PC-9 (cell line): ENCODE results near the gene RBPMS2. TPM values are rescaled to one million over a fixed set of nuclear protein-coding genes. Genes with fewer than 3 reads are reported as not detected.

Source experiments
- BruUV-seq: library from RNA; stranded (reverse); fragments of 400-500 nt; replicated peaks from 2 replicates; lab custom pipeline; 2021; lab: Mats Ljungman, UMichigan
- CTCF ChIA-PET: fragments of 300-600 bp; sonication (Branson Sonifier 250); formaldehyde crosslinking; loops from one replicate; lab custom pipeline; 2022; ENCODE audit warnings: antibody characterized with exemption; lab: Charles Lee
- POLR2A ChIA-PET: fragments of 300-600 bp; sonication (Branson Sonifier 250); formaldehyde crosslinking; loops from one replicate; lab custom pipeline; 2022; ENCODE audit warnings: antibody characterized with exemption; ENCODE audit not compliant: unreplicated experiment; lab: Charles Lee
- DNase-seq, 2 experiments: peaks; one replicate each; pipeline versions ENCODE4 v3.0.0 to v3.0.0-alpha.2; 2015 to 2022; ENCODE audit warnings: mixed read lengths in 1 of 2
- H2AFZ ChIP-seq: fragments of 200-600 bp; sonication (generic); 2 replicates; pipeline ENCODE4 v1.8.1; 2017; ENCODE audit warnings: antibody characterized with exemption
- H3F3A ChIP-seq: fragments of 200-600 bp; sonication (generic); 2 replicates; pipeline ENCODE4 v1.8.1; 2017; ENCODE audit warnings: antibody characterized with exemption, mild to moderate bottlenecking, low read depth; ENCODE audit not compliant: insufficient read depth
- H3K27ac ChIP-seq: fragments of 200-600 bp; sonication (generic); 2 replicates; pipeline ENCODE4 v1.6.1; 2016; ENCODE audit warnings: mixed run types
- H3K27me3 ChIP-seq: fragments of 200-600 bp; sonication (generic); 2 replicates; pipeline ENCODE4 v1.6.1; 2016; ENCODE audit warnings: low read depth, mixed run types; ENCODE audit not compliant: insufficient read depth
- H3K36me3 ChIP-seq: fragments of 200-600 bp; sonication (generic); 2 replicates; pipeline ENCODE4 v1.6.1; 2016; ENCODE audit warnings: low read depth, mixed run types
- H3K4me1 ChIP-seq: fragments of 200-600 bp; sonication (generic); replicated peaks from 2 replicates; pipeline ENCODE4 v1.6.1; 2016; ENCODE audit warnings: mixed run types; ENCODE audit not compliant: insufficient read depth
- H3K4me2 ChIP-seq: fragments of 200-600 bp; sonication (generic); 2 replicates; pipeline ENCODE4 v1.6.1; 2017; ENCODE audit warnings: mixed run types
- H3K4me3 ChIP-seq: fragments of 200-600 bp; sonication (generic); 2 replicates; pipeline ENCODE4 v1.6.1; 2016; ENCODE audit warnings: mixed run types
- H3K79me2 ChIP-seq: fragments of 200-600 bp; sonication (generic); 2 replicates; pipeline ENCODE4 v1.6.1; 2017; ENCODE audit warnings: low read depth, mixed run types
- H3K9me2 ChIP-seq: fragments of 200-600 bp; sonication (generic); 2 replicates; pipeline ENCODE4 v1.8.1; 2017; ENCODE audit warnings: mild to moderate bottlenecking; ENCODE audit not compliant: insufficient read depth
- H3K9me3 ChIP-seq: fragments of 200-600 bp; sonication (generic); 2 replicates; pipeline ENCODE4 v1.8.1; 2016; ENCODE audit warnings: low read depth; ENCODE audit not compliant: insufficient read depth
- H4K20me1 ChIP-seq: fragments of 200-600 bp; sonication (generic); 2 replicates; pipeline ENCODE4 v1.8.1; 2017; ENCODE audit not compliant: insufficient read depth
- CTCF ChIP-seq: fragments of 200-600 bp; sonication (generic); conservative IDR thresholded peaks from 2 replicates; pipeline ENCODE4 v1.6.1; 2017; ENCODE audit warnings: mixed run types, antibody characterized with exemption, mild to moderate bottlenecking, moderate library complexity
- EZH2 ChIP-seq: fragments of 200-600 bp; sonication (generic); IDR thresholded peaks from 2 replicates; pipeline ENCODE4 v1.8.0; 2017; ENCODE audit warnings: antibody characterized with exemption, low read depth
- intact Hi-C: fragments of 100-400 bp; cut with micrococcal nuclease; formaldehyde crosslinking; loops from one replicate; pipeline ENCODE4 v1.10.0; 2022; ENCODE audit not compliant: unreplicated experiment
- total RNA-seq: library from RNA; stranded (reverse); gene quantifications from 2 replicates; pipeline ENCODE4 v1.2.3, GENCODE V29; 2021

RBPMS2 gene
- total RNA-seq, 1 experiment from 2014 or later, result 4.1 TPM

DNA sequence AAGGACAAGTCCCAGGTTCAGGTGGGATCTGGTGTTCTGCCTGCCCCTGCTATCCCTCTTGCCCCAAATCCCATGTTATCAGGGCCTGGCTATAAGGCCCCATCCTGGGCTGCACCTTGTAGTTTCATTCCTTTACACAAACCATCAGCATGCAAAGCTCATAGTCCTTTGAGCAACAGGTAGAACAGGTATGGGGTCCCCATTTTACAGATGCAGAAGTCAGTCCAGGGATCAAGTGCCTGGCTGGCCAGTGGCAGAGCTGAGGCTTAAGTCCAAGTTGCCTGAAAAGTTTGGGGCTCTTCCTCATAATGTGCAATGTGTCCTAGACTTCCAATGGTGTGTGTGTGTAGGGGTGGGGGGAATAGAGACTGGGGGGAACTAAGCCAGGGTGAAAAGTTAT, 11.9 kb downstream of the RBPMS2 start:
- Histone ChIP-seq H4K20me1 (no peaks in the 10 kb centered on the region), H3K27me3 (no peaks in the 10 kb centered on the region), H3K4me1 (no peaks in the 10 kb centered on the region), H3K9me2 (no peaks in the 10 kb centered on the region), H3K27ac (no peak overlapping the region), H3F3A (no peaks in the 10 kb centered on the region), H2AFZ (no peak overlapping the region), H3K4me3 (no peak overlapping the region), H3K9me3 (no peaks in the 10 kb centered on the region), H3K36me3 (no peaks in the 10 kb centered on the region), H3K4me2 (no peak overlapping the region), H3K79me2 (no peaks in the 10 kb centered on the region)
- intact Hi-C loops, result no loop called here
- BruUV-seq, result no TSS peak
- ChIA-PET POLR2A (interaction anchor here (0.6 kb wide), 1 partner anchor 29 kb away, joined by 11 read pairs; no protein-coding TSS in a partner anchor), CTCF (interaction anchor here (0.6 kb wide), 1 partner anchor 158 kb away, joined by 8 read pairs; no protein-coding TSS in a partner anchor)
- TF ChIP-seq CTCF (no peak), EZH2 (no peak)
- no peak for DNase-seq

- DNase-seq, result no peak
- no peaks in the 10 kb centered on the region for H3K27me3 ChIP-seq
- ChIA-PET CTCF (no interaction called here), POLR2A (no interaction called here)
- no peaks in the 10 kb centered on the region for H3K79me2 ChIP-seq
- H3K9me3 ChIP-seq, result no peaks in the 10 kb centered on the region
- BruUV-seq, result no TSS peak
- no peak overlapping the region for H3K4me3 ChIP-seq
- no peaks in the 10 kb centered on the region for H4K20me1 ChIP-seq
- H3F3A ChIP-seq, result no peaks in the 10 kb centered on the region
- no peaks in the 10 kb centered on the region for H3K36me3 ChIP-seq
- no peak for TF ChIP-seq EZH2
- TF ChIP-seq CTCF, result no peak
- H2AFZ ChIP-seq, result no peak overlapping the region
- H3K27ac ChIP-seq, result no peak overlapping the region
- intact Hi-C loops, result no loop called here
- H3K9me2 ChIP-seq, result no peaks in the 10 kb centered on the region
- no peaks in the 10 kb centered on the region for H3K4me1 ChIP-seq
- H3K4me2 ChIP-seq, result no peak overlapping the region
Observed at GRCh38 chr15:64763021-64763420, 12.4 kb downstream of the RBPMS2 start.

DNA sequence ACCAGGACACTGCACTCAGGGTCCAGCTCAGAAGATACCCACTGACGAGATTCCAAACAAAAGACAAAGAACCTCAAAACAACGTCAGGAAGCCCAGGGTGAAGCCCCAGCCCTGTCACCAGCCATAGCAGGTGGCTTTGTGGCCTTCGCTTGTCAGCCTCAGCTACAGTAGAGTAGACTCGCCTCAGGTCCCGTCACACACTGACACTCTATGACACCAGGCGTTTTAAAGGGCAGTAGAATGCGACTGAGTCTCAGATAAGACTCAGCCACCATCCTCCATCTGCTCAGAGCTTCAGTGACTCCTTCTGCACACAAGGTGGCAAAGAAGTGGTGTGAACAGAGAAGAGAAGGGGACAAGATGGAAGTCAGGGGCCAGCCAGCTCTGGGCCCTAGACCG, 12.8 kb downstream of the RBPMS2 start:
- no TSS peak for BruUV-seq
- CTCF ChIA-PET, result no interaction called here

More for the DNA sequence above, 12.8 kb downstream of the RBPMS2 start:
- intact Hi-C loops, result no loop called here
- Histone ChIP-seq H3K79me2 (no peaks in the 10 kb centered on the region), H3K4me2 (no peak overlapping the region), H3K27ac (no peak overlapping the region), H3K36me3 (no peaks in the 10 kb centered on the region), H2AFZ (no peak overlapping the region), H3K9me3 (no peaks in the 10 kb centered on the region), H3K4me3 (no peak overlapping the region), H3K27me3 (no peaks in the 10 kb centered on the region), H4K20me1 (no peaks in the 10 kb centered on the region), H3K4me1 (no peaks in the 10 kb centered on the region), H3K9me2 (no peaks in the 10 kb centered on the region), H3F3A (no peaks in the 10 kb centered on the region)
- no peak for DNase-seq
- TF ChIP-seq EZH2 (no peak), CTCF (no peak)
- POLR2A ChIA-PET, result no interaction called here
